ENCODE results near the gene DNAH2.

- no peak for TF ChIP-seq SPI1 (IDR thresholded peaks at IDR 0.05; ENCODE audit: low read depth, low read length)
- TF ChIP-seq POLR2A (IDR thresholded peaks at IDR 0.05; ENCODE audit: low read depth, low read length): no peak
- TF ChIP-seq POLR2AphosphoS5 (IDR thresholded peaks at IDR 0.05; ENCODE audit: low read depth, low read length): no peak
- no peak for TF ChIP-seq TAF1 (IDR thresholded peaks at IDR 0.05; ENCODE audit: low read depth, low read length)
Measured at GRCh38 chr17:7737601-7738000, 20.1 kb downstream of the DNAH2 start.
